DOHH2 (cell line): Measurements from ENCODE around the gene KIAA1958.

ENCODE experiments used
- CTCF ChIP-seq: fragments of 200-600 bp; sonication (generic); IDR thresholded peaks from one replicate; pipeline ENCODE4 v1.5.1; 2014; ENCODE audit warnings: antibody characterized with exemption, mild to moderate bottlenecking, low read depth, low read length; ENCODE audit not compliant: poor library complexity, severe bottlenecking
- EZH2phosphoT487 ChIP-seq: fragments of 200-600 bp; sonication (generic); IDR thresholded peaks from 2 replicates; pipeline ENCODE4 v1.6.1; 2017; ENCODE audit warnings: borderline replicate concordance, mild to moderate bottlenecking, antibody characterized with exemption, low read length, moderate library complexity, mixed read lengths

GRCh38 chr9:112552229-112553056, 65.8 kb downstream of the KIAA1958 start:
- TF ChIP-seq CTCF (no peak), EZH2phosphoT487 (no peak)
